ENCODE measurements around the gene TMEM52.

Gene TMEM52

DNA sequence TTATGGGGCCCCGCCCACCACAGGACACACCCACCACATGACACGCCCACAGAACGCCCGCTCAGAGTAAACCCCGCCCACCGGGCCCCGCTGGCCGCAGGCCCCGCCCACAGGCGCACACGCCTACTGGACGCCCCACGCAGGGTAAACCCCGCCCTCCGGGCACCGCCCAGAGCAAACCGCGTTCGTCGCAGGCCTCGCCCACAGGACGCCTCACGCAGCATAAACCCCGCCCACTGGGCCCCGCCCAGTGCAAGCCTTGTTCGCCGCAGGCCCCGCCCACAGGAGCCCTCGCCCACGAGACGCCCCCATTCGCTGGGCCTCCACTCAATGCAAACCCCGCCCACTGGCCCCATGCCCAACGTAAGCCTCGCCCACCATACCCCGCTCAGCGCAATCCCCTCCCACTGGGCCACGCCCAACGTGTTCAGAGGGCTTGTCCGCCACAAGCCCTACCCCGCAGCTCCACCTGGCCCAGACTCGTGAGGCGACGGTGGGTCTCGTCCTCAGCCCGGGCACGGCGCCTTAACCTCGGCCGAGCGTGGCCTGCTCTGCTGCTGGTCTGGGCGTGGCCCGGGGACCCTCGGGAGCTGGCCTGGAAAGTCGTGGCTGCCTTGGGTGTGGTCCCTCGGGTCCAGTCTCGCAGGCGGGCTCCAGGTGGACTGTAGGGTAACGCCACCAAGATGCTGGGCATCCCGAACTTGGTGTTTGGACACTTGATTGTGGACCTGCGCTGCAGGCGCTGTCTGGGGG is 401 bp upstream of the TMEM52 start (continued):
- TF ChIP-seq, protein P1, sequence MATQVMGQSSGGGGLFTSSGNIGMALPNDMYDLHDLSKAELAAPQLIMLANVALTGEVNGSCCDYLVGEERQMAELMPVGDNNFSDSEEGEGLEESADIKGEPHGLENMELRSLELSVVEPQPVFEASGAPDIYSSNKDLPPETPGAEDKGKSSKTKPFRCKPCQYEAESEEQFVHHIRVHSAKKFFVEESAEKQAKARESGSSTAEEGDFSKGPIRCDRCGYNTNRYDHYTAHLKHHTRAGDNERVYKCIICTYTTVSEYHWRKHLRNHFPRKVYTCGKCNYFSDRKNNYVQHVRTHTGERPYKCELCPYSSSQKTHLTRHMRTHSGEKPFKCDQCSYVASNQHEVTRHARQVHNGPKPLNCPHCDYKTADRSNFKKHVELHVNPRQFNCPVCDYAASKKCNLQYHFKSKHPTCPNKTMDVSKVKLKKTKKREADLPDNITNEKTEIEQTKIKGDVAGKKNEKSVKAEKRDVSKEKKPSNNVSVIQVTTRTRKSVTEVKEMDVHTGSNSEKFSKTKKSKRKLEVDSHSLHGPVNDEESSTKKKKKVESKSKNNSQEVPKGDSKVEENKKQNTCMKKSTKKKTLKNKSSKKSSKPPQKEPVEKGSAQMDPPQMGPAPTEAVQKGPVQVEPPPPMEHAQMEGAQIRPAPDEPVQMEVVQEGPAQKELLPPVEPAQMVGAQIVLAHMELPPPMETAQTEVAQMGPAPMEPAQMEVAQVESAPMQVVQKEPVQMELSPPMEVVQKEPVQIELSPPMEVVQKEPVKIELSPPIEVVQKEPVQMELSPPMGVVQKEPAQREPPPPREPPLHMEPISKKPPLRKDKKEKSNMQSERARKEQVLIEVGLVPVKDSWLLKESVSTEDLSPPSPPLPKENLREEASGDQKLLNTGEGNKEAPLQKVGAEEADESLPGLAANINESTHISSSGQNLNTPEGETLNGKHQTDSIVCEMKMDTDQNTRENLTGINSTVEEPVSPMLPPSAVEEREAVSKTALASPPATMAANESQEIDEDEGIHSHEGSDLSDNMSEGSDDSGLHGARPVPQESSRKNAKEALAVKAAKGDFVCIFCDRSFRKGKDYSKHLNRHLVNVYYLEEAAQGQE (tag by site-specific recombination; IDR thresholded peaks at IDR 0.05) = no peak
- TF ChIP-seq ZNF792 (tag by site-specific recombination; IDR thresholded peaks at IDR 0.05) = no peak
- no peak for TF ChIP-seq ZNF155 (tag by site-specific recombination; IDR thresholded peaks at IDR 0.05)
- TF ChIP-seq, protein P2, sequence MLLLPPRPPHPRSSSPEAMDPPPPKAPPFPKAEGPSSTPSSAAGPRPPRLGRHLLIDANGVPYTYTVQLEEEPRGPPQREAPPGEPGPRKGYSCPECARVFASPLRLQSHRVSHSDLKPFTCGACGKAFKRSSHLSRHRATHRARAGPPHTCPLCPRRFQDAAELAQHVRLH (tag by site-specific recombination; IDR thresholded peaks at IDR 0.05) = no peak
- TF ChIP-seq, protein P3, sequence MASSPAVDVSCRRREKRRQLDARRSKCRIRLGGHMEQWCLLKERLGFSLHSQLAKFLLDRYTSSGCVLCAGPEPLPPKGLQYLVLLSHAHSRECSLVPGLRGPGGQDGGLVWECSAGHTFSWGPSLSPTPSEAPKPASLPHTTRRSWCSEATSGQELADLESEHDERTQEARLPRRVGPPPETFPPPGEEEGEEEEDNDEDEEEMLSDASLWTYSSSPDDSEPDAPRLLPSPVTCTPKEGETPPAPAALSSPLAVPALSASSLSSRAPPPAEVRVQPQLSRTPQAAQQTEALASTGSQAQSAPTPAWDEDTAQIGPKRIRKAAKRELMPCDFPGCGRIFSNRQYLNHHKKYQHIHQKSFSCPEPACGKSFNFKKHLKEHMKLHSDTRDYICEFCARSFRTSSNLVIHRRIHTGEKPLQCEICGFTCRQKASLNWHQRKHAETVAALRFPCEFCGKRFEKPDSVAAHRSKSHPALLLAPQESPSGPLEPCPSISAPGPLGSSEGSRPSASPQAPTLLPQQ (tag by site-specific recombination; IDR thresholded peaks at IDR 0.05) = no peak
- TF ChIP-seq SALL2 (tag by site-specific recombination; IDR thresholded peaks at IDR 0.05; ENCODE audit: borderline replicate concordance) = no peak
- peak; percentile 17; the same call in 1 of the 2 replicates for TF ChIP-seq ZEB2 (tag by site-specific recombination; IDR thresholded peaks at IDR 0.05)
- TF ChIP-seq, protein P4, sequence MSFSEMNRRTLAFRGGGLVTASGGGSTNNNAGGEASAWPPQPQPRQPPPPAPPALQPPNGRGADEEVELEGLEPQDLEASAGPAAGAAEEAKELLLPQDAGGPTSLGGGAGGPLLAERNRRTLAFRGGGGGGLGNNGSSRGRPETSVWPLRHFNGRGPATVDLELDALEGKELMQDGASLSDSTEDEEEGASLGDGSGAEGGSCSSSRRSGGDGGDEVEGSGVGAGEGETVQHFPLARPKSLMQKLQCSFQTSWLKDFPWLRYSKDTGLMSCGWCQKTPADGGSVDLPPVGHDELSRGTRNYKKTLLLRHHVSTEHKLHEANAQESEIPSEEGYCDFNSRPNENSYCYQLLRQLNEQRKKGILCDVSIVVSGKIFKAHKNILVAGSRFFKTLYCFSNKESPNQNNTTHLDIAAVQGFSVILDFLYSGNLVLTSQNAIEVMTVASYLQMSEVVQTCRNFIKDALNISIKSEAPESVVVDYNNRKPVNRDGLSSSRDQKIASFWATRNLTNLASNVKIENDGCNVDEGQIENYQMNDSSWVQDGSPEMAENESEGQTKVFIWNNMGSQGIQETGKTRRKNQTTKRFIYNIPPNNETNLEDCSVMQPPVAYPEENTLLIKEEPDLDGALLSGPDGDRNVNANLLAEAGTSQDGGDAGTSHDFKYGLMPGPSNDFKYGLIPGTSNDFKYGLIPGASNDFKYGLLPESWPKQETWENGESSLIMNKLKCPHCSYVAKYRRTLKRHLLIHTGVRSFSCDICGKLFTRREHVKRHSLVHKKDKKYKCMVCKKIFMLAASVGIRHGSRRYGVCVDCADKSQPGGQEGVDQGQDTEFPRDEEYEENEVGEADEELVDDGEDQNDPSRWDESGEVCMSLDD (tag by site-specific recombination; IDR thresholded peaks at IDR 0.05) = no peak
- TF ChIP-seq ZNF202 (tag by site-specific recombination; IDR thresholded peaks at IDR 0.05; ENCODE audit: borderline replicate concordance) = no peak
- no peak for TF ChIP-seq ZNF473 (tag by site-specific recombination; IDR thresholded peaks at IDR 0.05)
- no peak for TF ChIP-seq ZNF530 (tag by site-specific recombination; IDR thresholded peaks at IDR 0.05; ENCODE audit: low read depth)
- TF ChIP-seq ZNF23 (tag by site-specific recombination; IDR thresholded peaks at IDR 0.05; ENCODE audit: borderline replicate concordance) = no peak
- no peak for TF ChIP-seq ZNF48 (tag by site-specific recombination; IDR thresholded peaks at IDR 0.05)
- no peak for TF ChIP-seq YY2 (tag by site-specific recombination; IDR thresholded peaks at IDR 0.05)
- TF ChIP-seq SP7 (tag by site-specific recombination; IDR thresholded peaks at IDR 0.05) = peak; percentile 43

DNA sequence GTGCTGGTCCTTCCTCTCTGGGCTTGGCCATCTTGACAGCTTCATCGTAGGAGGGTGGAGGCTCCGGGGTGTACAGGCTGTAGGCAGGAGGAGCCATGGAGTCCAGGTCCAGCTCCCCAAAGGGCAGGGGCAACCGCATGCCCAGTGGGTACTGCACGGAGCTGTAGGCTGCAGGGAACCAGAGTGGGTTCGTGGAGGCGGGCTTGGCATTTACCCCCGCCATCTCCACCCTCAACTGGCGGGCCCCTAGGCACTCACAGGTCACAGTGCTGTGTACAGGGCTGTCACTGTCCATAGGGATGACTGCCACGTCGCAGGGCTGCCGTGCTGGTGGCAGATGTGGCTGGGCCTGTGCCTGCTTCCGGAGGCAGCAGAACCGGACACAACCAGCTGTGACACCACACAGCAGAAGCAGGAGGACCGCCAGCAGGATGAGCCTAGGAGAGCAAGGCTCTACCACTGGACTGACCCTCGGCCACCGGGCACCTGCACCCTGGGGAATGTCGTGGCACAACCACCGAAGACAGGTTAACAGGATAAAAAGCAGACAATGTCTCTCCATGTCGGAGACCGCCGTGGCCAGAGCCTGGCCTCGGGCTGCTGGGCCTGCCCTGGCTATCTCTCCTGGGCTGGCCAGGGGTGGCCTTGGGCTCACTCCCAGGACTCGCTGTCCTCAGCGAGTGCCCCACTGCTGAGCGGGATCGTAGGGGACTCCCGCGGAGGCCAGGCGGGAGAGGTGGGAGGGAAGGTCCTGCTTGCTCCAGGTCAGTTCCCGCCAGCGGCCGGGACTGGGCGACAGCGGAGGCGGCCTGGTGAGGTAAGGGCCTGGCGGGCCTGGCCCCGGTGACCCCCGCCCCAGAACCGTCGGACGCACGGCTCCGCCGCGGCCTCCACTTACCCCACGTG is 831 bp downstream of the TMEM52 start:
- H3K36me3 ChIP-seq (ENCODE audit: control insufficient read depth in 2 of 2, insufficient read depth in 1 of 2, low read length in 2 of 2) = no peaks in the 10 kb centered on the region
- CTCF ChIA-PET = interaction anchor here (0.9 to 1.0 kb wide), 2 partner anchors 9 to 128 kb away, joined by 3 read pairs; no protein-coding TSS in a partner anchor
- no peaks in the 10 kb centered on the region for H3K4me1 ChIP-seq (ENCODE audit: control insufficient read depth, insufficient read depth, low read length)
- POLR2A ChIA-PET = no interaction called here
- H3K27ac ChIP-seq (ENCODE audit: extremely low read depth, low read depth, low read length) = peak overlapping the region; percentile 21; the same call in 1 of the 2 replicates
- H3K9me3 ChIP-seq (ENCODE audit: control insufficient read depth, insufficient read depth, low read depth, low read length) = no peaks in the 10 kb centered on the region
- peak overlapping the region; percentile 43 for H3K4me3 ChIP-seq (ENCODE audit: low read depth, low read length)
- TF ChIP-seq ZNF146 (tag by site-specific recombination; IDR thresholded peaks at IDR 0.05) = no peak
- TF ChIP-seq YY1 (tag by site-specific recombination; IDR thresholded peaks at IDR 0.05) = no peak
- TF ChIP-seq, protein P5, sequence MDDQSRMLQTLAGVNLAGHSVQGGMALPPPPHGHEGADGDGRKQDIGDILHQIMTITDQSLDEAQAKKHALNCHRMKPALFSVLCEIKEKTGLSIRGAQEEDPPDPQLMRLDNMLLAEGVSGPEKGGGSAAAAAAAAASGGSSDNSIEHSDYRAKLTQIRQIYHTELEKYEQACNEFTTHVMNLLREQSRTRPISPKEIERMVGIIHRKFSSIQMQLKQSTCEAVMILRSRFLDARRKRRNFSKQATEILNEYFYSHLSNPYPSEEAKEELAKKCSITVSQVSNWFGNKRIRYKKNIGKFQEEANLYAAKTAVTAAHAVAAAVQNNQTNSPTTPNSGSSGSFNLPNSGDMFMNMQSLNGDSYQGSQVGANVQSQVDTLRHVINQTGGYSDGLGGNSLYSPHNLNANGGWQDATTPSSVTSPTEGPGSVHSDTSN (CRISPR knock-in tag; IDR thresholded peaks at IDR 0.05) = no peak
- TF ChIP-seq, protein P6, sequence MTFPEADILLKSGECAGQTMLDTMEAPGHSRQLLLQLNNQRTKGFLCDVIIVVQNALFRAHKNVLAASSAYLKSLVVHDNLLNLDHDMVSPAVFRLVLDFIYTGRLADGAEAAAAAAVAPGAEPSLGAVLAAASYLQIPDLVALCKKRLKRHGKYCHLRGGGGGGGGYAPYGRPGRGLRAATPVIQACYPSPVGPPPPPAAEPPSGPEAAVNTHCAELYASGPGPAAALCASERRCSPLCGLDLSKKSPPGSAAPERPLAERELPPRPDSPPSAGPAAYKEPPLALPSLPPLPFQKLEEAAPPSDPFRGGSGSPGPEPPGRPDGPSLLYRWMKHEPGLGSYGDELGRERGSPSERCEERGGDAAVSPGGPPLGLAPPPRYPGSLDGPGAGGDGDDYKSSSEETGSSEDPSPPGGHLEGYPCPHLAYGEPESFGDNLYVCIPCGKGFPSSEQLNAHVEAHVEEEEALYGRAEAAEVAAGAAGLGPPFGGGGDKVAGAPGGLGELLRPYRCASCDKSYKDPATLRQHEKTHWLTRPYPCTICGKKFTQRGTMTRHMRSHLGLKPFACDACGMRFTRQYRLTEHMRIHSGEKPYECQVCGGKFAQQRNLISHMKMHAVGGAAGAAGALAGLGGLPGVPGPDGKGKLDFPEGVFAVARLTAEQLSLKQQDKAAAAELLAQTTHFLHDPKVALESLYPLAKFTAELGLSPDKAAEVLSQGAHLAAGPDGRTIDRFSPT (tag by site-specific recombination; IDR thresholded peaks at IDR 0.05) = 0 out of 2 replicates have a peak, but pooled peaks have one; percentile 19
- no peak for TF ChIP-seq ZNF701 (tag by site-specific recombination; IDR thresholded peaks at IDR 0.05)
- TF ChIP-seq ZBTB21 (tag by site-specific recombination; IDR thresholded peaks at IDR 0.05) = no peak
